ENCODE data around the gene RNF115. TPM values are rescaled to one million over a fixed set of nuclear protein-coding genes. Genes with fewer than 3 reads are reported as not detected.

RNF115 gene
- total and polyA plus RNA-seq, 2 donors from 2014 or later, result 12.3 to 18.0 TPM

DNA sequence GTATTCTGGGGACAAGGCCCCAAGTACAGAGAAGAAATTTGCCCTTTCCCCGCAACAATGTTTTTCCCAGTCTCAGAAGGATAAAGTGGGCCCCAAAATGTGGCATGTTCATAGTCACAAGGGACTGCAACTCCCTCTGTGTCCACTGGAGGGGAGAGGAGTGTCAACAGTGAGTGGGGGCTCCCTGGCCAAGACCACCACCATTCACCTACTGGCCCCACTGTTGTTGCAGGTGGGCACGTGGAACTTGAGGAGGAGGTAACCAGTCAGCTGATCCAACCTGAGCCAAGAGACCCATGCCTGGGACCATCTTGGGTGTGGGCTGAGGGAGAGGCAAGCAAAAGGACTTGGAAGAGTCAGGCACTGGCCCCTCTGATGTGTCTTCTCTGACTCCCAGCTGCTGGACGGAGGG is 22.3 kb upstream of the RNF115 start:
- Histone ChIP-seq H3K36me3 (ENCODE audit: control insufficient read depth in 2 of 3, insufficient read depth in 3 of 3, low read length in 3 of 3) (peaks cover 9 to 30% (median 27%) of the 10 kb centered on the region in 3 donors), H3K27me3 (ENCODE audit: control insufficient read depth, insufficient read depth, low read length) (no peaks in the 10 kb centered on the region), H3K9ac (ENCODE audit: low read length in 3 of 3) (peak overlapping the region in 1 of 3 donors; percentile 78), H3K4me3 (ENCODE audit: low read length in 3 of 3) (peak overlapping the region in 2 of 3 donors; percentile 72 to 82), H3K4me1 (ENCODE audit: control insufficient read depth in 2 of 3, insufficient read depth in 2 of 3, low read depth in 1 of 3, low read length in 3 of 3) (peaks cover 3 to 11% (median 5%) of the 10 kb centered on the region in 3 donors), H3K9me3 (ENCODE audit: control insufficient read depth in 2 of 3, insufficient read depth in 1 of 3, low read length in 3 of 3) (no peaks in the 10 kb centered on the region), H3K27ac (ENCODE audit: low read depth in 2 of 2, low read length in 2 of 2) (no peak overlapping the region)
- intact Hi-C loops (cut with DNase I), result loop anchor here (5.0 to 10.0 kb wide), 2 partner anchors 121 to 169 kb away; no protein-coding TSS in a partner anchor
- no peak for FAIRE-seq
- peak; percentile 61 to 79 (median 74) for DNase-seq
- TF ChIP-seq CTCF (IDR thresholded peaks at IDR 0.05; ENCODE audit: borderline replicate concordance, extremely low read depth, insufficient read depth), result peak; percentile 50

DNA sequence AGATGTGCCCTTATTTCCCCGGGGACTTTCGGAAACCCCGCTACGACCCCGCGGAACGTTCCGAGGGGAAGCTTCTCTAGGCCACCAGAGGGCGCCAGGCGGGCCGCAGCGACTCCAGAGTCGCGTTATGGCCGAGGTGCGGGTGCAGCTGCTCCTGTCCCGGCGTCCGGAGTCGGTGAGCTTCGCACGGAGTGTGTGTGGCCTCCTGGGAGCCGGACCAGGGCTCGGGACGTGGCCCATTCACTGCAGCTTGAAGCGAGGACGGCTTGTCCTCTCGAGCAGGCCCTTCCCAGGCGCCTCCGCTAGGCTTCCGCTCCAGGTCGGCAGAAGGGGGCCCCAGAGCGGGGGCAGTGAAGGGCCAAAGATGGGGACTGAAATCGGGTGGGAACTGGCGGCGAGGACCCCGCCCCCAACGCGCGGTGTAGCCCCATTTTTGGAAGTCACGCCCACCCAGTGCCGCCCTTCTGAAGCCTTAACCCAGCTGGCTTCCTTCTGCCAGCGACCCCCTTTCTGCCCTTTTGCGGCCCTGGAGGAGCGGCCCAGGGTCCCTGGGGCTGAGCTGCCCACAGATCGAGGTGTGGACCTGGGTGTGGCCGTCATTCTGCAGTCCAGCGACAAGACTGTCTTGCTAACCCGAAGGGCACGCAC is 21.7 kb upstream of the RNF115 start, which contains the start of gene NUDT17:
TSS of gene NUDT17 (plus strand) at position 117 of the 648 bp plus-strand sequence. CDS start at position 128, 11 bp downstream.
- no peak for FAIRE-seq
- peaks cover 8 to 30% (median 27%) of the 10 kb centered on the region in 3 donors for H3K36me3 ChIP-seq (ENCODE audit: control insufficient read depth in 2 of 3, insufficient read depth in 3 of 3, low read length in 3 of 3)
- intact Hi-C loops (cut with DNase I), result loop anchor here (5.0 to 10.0 kb wide), 2 partner anchors 122 to 169 kb away; no protein-coding TSS in a partner anchor

DNA sequence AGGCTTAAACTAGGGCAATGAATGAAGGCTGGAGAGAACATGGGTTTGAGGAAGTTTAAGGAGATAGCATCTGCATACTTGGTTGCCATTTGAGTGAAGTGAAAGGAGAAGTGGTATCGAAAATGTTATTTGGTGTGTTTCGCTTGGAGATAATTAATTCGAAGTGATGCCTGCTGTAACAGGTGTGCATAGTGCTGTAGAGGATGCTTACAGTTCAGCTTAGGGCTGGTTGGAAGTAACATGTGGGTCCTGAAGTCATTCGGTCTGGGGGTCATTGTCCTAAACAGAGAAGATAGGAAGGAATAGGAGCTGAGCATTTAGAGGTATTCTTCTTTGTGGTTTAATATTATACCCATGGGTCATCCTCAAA is 21.2 kb upstream of the RNF115 start:
- no peak for DNase-seq
- peaks cover 8 to 29% (median 25%) of the 10 kb centered on the region in 3 donors for H3K36me3 ChIP-seq (ENCODE audit: control insufficient read depth in 2 of 3, insufficient read depth in 3 of 3, low read length in 3 of 3)
- H3K27ac ChIP-seq (ENCODE audit: low read depth in 2 of 2, low read length in 2 of 2), result no peak overlapping the region
- no peaks in the 10 kb centered on the region for H3K27me3 ChIP-seq (ENCODE audit: control insufficient read depth, insufficient read depth, low read length)
- FAIRE-seq, result no peak
- H3K9ac ChIP-seq (ENCODE audit: low read length in 3 of 3), result peak overlapping the region; percentile 43 to 78 (median 76)
- intact Hi-C loops (cut with DNase I), result loop anchor here (5.0 to 10.0 kb wide), 2 partner anchors 122 to 170 kb away; no protein-coding TSS in a partner anchor
- TF ChIP-seq CTCF (IDR thresholded peaks at IDR 0.05; ENCODE audit: borderline replicate concordance, extremely low read depth, insufficient read depth), result no peak
- H3K9me3 ChIP-seq (ENCODE audit: control insufficient read depth in 2 of 3, insufficient read depth in 1 of 3, low read length in 3 of 3), result no peaks in the 10 kb centered on the region
- H3K4me1 ChIP-seq (ENCODE audit: control insufficient read depth in 2 of 3, insufficient read depth in 2 of 3, low read depth in 1 of 3, low read length in 3 of 3), result peaks cover 3 to 11% (median 5%) of the 10 kb centered on the region in 3 donors
- H3K4me3 ChIP-seq (ENCODE audit: low read length in 3 of 3), result peak overlapping the region; percentile 61 to 82 (median 72)

More for the DNA sequence above, 21.7 kb upstream of the RNF115 start, which contains the start of gene NUDT17:
- peak; percentile 84 to 94 (median 90) for DNase-seq
- Histone ChIP-seq H3K27ac (ENCODE audit: low read depth in 2 of 2, low read length in 2 of 2) (peak within 1 kb of the TSS; percentile 48 to 66), H3K4me3 (ENCODE audit: low read length in 3 of 3) (peak within 1 kb of the TSS; percentile 61 to 82 (median 72)), H3K4me1 (ENCODE audit: control insufficient read depth in 2 of 3, insufficient read depth in 2 of 3, low read depth in 1 of 3, low read length in 3 of 3) (peaks cover 3 to 11% (median 5%) of the 10 kb centered on the region in 3 donors), H3K27me3 (ENCODE audit: control insufficient read depth, insufficient read depth, low read length) (no peaks in the 10 kb centered on the region), H3K9me3 (ENCODE audit: control insufficient read depth in 2 of 3, insufficient read depth in 1 of 3, low read length in 3 of 3) (no peaks in the 10 kb centered on the region), H3K9ac (ENCODE audit: low read length in 3 of 3) (peak within 1 kb of the TSS; percentile 43 to 82 (median 78))
- TF ChIP-seq CTCF (IDR thresholded peaks at IDR 0.05; ENCODE audit: borderline replicate concordance, extremely low read depth, insufficient read depth), result peak; percentile 79
